ENCODE measurements around the gene S100PBP. TPM values are rescaled to one million over a fixed set of nuclear protein-coding genes. Genes with fewer than 3 reads are reported as not detected.

Gene S100PBP
- total RNA-seq, 4 donors from 2014 or later = 27.3 to 41.9 (median 34.7) TPM

GRCh38 chr1:32885676-32886003 lies 68.2 kb downstream of the S100PBP start:
- no peaks in the 10 kb centered on the region for H3K36me3 ChIP-seq
- H3K9me3 ChIP-seq = no peaks in the 10 kb centered on the region
- peaks cover 0 to 12% of the 10 kb centered on the region in 2 donors for H3K4me1 ChIP-seq
- H3K27me3 ChIP-seq = peaks cover 11% of the 10 kb centered on the region
- no peak for TF ChIP-seq POLR2A (IDR thresholded peaks at IDR 0.05)
- no peak for TF ChIP-seq CTCF (IDR thresholded peaks at IDR 0.05)
- no peak for DNase-seq
- H3K27ac ChIP-seq = no peak overlapping the region
- no peak overlapping the region for H3K4me3 ChIP-seq (replicated peaks in 1 of 3)
- WGBS, 2 donors = 9 to 14% methylated on average over 8 of the region's 8 CpGs
- intact Hi-C loops (cut with DNase I) = no loop called here

DNA sequence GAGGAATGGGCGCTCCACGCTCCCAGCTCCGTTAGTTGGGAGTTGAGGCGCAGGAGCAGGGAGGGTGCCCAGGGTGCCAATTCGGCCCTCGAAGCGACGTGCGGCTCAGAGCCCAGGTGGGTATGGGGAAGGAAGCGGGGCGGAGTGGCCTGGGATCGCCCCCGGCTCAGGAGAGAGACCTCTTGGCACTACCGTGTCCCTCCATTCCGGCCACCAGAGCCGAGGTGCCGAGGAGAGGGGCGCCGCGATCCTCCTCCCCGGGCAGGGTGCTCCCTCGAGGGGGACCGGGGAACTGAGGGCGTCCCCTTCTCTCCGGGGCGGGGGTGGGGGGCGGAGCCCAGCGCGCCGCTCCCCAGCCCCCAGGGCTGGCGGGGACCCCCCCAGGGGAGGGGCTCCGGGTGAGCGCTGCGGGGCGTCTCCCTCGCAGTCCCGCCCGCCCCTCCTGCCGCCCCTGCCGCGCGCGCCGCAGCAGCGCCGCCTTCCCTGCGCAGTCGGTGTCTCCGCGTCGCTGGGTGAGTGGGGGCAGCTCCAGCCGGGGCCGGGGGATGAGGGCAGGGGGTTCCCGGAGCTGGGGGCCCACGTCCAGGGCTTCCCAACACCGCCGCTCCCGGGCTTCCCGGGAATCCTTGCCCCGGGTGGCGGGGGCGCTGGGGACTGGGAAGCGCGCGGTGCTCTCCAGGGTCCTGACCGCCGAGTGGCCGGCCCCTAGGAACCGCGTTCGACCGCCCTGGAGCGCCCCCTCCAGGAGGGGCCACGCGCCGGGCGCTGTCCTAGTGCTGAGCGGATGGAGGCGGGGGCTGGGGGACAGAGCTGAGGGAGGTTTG lies 68.8 kb downstream of the S100PBP start, which contains the start of gene HPCA:
Gene HPCA, plus strand, starts transcription at position 488 of the 824 bp plus-strand sequence. CDS start 2,408 bp downstream, outside the sequence.
- H3K4me1 ChIP-seq = peaks cover 0 to 12% of the 10 kb centered on the region in 2 donors
- H3K36me3 ChIP-seq = no peaks in the 10 kb centered on the region
- H3K4me3 ChIP-seq (replicated peaks in 1 of 3) = peak within 1 kb of the TSS in 1 of 3 donors; percentile 10
- H3K27ac ChIP-seq = no peak within 1 kb of the TSS
- peak; percentile 53 to 56 for DNase-seq
- H3K9me3 ChIP-seq = no peaks in the 10 kb centered on the region
- WGBS, 2 donors = 13 to 17% methylated on average over 4 to 6 of the region's 79 CpGs
- H3K27me3 ChIP-seq = peaks cover 11% of the 10 kb centered on the region
- intact Hi-C loops (cut with DNase I) = no loop called here
- TF ChIP-seq CTCF (IDR thresholded peaks at IDR 0.05) = peak in 4 of 6 experiments; percentile 15 to 44 (median 36)
- no peak for TF ChIP-seq POLR2A (IDR thresholded peaks at IDR 0.05)

DNA sequence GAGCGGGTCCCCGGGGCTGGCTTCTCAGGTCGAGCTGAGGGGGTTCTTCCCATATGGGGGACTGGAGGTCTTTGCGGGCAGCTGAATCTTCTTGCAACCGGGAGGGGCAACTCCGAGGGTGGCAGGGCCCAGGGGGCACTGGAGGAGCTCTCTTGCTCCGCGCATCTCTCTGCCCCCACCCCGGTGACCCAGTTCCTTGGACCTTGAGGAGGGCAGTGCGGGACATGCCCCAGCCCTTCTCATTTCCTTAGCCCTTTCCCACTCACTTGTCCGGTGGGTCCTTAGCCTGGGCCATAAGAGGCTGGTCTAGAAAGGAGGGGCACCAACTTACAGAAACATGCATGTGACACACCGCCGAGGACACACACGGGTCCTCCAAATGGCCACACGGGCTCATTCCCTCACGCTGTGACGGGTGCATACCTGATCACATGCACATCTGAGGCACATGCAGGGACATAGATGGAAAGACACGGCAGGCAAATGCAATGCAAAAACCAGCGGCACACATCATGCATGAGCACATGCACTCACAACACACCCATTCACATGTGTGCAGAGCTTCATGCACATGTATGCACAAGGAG lies 69.5 kb downstream of the S100PBP start:
- Histone ChIP-seq H3K36me3 (no peaks in the 10 kb centered on the region), H3K4me1 (peaks cover 0 to 9% of the 10 kb centered on the region in 2 donors), H3K27ac (no peak overlapping the region), H3K4me3 (replicated peaks in 1 of 3) (no peak overlapping the region), H3K9me3 (no peaks in the 10 kb centered on the region), H3K27me3 (peaks cover 11% of the 10 kb centered on the region)
- intact Hi-C loops (cut with DNase I) = no loop called here
- 47 to 61% methylated on average over 9 to 16 of the region's 19 CpGs for WGBS, 2 donors
- TF ChIP-seq POLR2A (IDR thresholded peaks at IDR 0.05) = no peak
- peak in 1 of 6 experiments; percentile 6 for TF ChIP-seq CTCF (IDR thresholded peaks at IDR 0.05)
- no peak for DNase-seq

DNA sequence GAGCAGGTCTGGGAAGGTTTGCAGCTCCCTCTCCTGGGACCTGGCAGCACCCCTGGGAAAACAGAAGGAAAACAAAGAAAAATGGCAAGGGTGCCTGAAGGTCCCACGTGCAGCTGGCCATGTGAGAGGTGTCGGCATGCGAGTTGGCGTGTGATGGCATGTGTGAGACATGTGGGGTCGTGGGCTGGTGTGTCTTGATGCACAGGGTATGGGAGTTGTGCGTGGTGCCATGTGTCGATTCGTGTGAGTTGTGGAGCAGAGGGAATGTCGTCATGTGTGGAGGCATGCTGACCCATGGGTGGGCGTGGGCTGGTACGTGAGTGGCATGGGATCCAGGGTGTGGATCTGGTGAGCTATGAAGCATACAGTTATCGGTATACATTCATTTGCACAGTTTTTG lies 70.2 kb downstream of the S100PBP start:
- intact Hi-C loops (cut with DNase I) = no loop called here
- Histone ChIP-seq H3K36me3 (no peaks in the 10 kb centered on the region), H3K4me1 (peaks cover 0 to 6% of the 10 kb centered on the region in 2 donors), H3K27me3 (peaks cover 11% of the 10 kb centered on the region), H3K9me3 (no peaks in the 10 kb centered on the region), H3K4me3 (replicated peaks in 1 of 3) (no peak overlapping the region), H3K27ac (no peak overlapping the region)
- 72 to 76% methylated on average over 12 of the region's 12 CpGs for WGBS, 2 donors
- no peak for DNase-seq
- TF ChIP-seq CTCF (IDR thresholded peaks at IDR 0.05) (no peak), POLR2A (IDR thresholded peaks at IDR 0.05) (no peak)

DNA sequence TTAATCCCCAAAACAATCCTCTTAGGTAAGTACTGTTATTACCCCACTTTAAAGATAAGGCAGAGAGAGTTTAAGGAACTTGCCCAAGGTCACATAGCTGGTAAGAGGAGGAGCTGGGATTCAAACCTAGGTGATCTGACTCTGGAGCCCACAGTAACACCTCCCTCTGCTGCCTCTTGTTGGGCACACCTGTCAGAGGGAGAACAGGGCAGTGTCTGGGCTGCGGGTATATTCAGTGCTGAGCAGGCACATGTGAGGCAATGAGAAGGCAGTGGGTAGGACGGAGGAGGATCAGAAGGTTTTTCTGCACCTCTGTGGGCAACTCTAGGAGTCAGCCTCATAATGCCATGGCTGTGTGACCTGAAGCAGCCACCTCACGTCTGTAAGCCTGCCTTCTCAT lies 70.7 kb downstream of the S100PBP start:
- intact Hi-C loops (cut with DNase I) = no loop called here
- Histone ChIP-seq H3K27me3 (peaks cover 11% of the 10 kb centered on the region), H3K36me3 (no peaks in the 10 kb centered on the region), H3K9me3 (no peaks in the 10 kb centered on the region), H3K4me1 (peaks cover 0 to 9% of the 10 kb centered on the region in 2 donors), H3K4me3 (replicated peaks in 1 of 3) (no peak overlapping the region), H3K27ac (no peak overlapping the region)
- 69 to 100% methylated on average over 1 to 3 of the region's 3 CpGs for WGBS, 2 donors
- DNase-seq = no peak
- TF ChIP-seq POLR2A (IDR thresholded peaks at IDR 0.05) (no peak), CTCF (IDR thresholded peaks at IDR 0.05) (no peak)
